Neural cell (in vitro differentiated cells): ENCODE data around the gene PRKG1. TPM values are rescaled to one million over a fixed set of nuclear protein-coding genes. Genes with fewer than 3 reads are reported as not detected.
A peak's percentile ranks its signal among the peaks of the same experiment; 100 is the strongest.

Experiments
- H2AFZ ChIP-seq: fragments of 200-600, 300-800 bp; sonication (generic), shearing (Covaris generic); 2 replicates; pipeline ENCODE4 v1.6.0; 2014; ENCODE audit warnings: low read depth, mild to moderate bottlenecking, antibody characterized with exemption, low read length, moderate library complexity
- H3F3A ChIP-seq: fragments of 200-600 bp; shearing (Covaris generic); 2 replicates; pipeline ENCODE4 v1.6.1; 2016; ENCODE audit warnings: mild to moderate bottlenecking, moderate library complexity, mixed read lengths, antibody characterized with exemption, low read length; ENCODE audit not compliant: insufficient read depth, poor library complexity, severe bottlenecking
- H3K27ac ChIP-seq: fragments of 200-600, 300-800 bp; sonication (generic), shearing (Covaris generic); 2 replicates; pipeline ENCODE4 v1.5.1; 2014; ENCODE audit warnings: mild to moderate bottlenecking, low read length, moderate library complexity
- H3K27me3 ChIP-seq: fragments of 300-800, 200-600 bp; sonication (generic), shearing (Covaris generic); 2 replicates; pipeline ENCODE4 v1.6.0; 2014; ENCODE audit warnings: mild to moderate bottlenecking, low read depth, low read length, moderate library complexity; ENCODE audit not compliant: insufficient read depth
- H3K36me3 ChIP-seq: fragments of 300-800, 200-600 bp; sonication (generic), shearing (Covaris generic); 2 replicates; pipeline ENCODE4 v1.5.1; 2014; ENCODE audit warnings: mild to moderate bottlenecking, antibody characterized with exemption, low read length, moderate library complexity; ENCODE audit not compliant: insufficient read depth
- H3K4me2 ChIP-seq: fragments of 300-800, 200-600 bp; sonication (generic), shearing (Covaris generic); 2 replicates; pipeline ENCODE4 v1.6.0; 2014; ENCODE audit warnings: mild to moderate bottlenecking, low read length
- H3K4me3 ChIP-seq: fragments of 300-800, 200-600 bp; sonication (generic), shearing (Covaris generic); 2 replicates; pipeline ENCODE4 v1.5.1; 2014; ENCODE audit warnings: mild to moderate bottlenecking, low read length, moderate library complexity
- H3K79me2 ChIP-seq: fragments of 200-600 bp; shearing (Covaris generic); replicated peaks from 2 replicates; pipeline ENCODE4 v1.6.0; 2014; ENCODE audit warnings: mild to moderate bottlenecking, low read length, moderate library complexity; ENCODE audit not compliant: insufficient read depth
- H3K9ac ChIP-seq: fragments of 300-800, 200-600 bp; sonication (generic), shearing (Covaris generic); 2 replicates; pipeline ENCODE4 v1.6.1; 2016; ENCODE audit warnings: mild to moderate bottlenecking, low read length, mixed read lengths
- H3K9me2 ChIP-seq: fragments of 200-600 bp; shearing (Covaris generic); 2 replicates; pipeline ENCODE4 v1.6.1; 2016; ENCODE audit warnings: mild to moderate bottlenecking, low read length, mixed read lengths; ENCODE audit not compliant: insufficient read depth
- H3K9me3 ChIP-seq: fragments of 200-600, 300-800 bp; sonication (generic), shearing (Covaris generic); 2 replicates; pipeline ENCODE4 v1.6.1; 2016; ENCODE audit warnings: mild to moderate bottlenecking, mixed run types, low read length, moderate library complexity, mixed read lengths
- H4K20me1 ChIP-seq: fragments of 200-600 bp; shearing (Covaris generic); 2 replicates; pipeline ENCODE4 v1.6.1; 2016; ENCODE audit warnings: mild to moderate bottlenecking, mixed run types; ENCODE audit not compliant: insufficient read depth
- EP300 ChIP-seq: fragments of 450-650 bp; conservative IDR thresholded peaks from 2 replicates; pipeline ENCODE4 v1.6.1; 2014; ENCODE audit warnings: antibody characterized with exemption, mild to moderate bottlenecking, moderate library complexity; ENCODE audit not compliant: poor library complexity, severe bottlenecking
- EZH2 ChIP-seq: fragments of 200-600, 300-800 bp; shearing (Covaris generic), sonication (generic); IDR thresholded peaks from 2 replicates; pipeline ENCODE4 v1.6.1; 2014; ENCODE audit warnings: antibody characterized with exemption, low read length, borderline replicate concordance, mild to moderate bottlenecking; ENCODE audit not compliant: insufficient read depth, poor library complexity, severe bottlenecking
- MXI1 ChIP-seq: fragments of 450-650 bp; conservative IDR thresholded peaks from 2 replicates; pipeline ENCODE4 v1.6.1; 2014; ENCODE audit warnings: antibody characterized with exemption, mild to moderate bottlenecking; ENCODE audit not compliant: poor library complexity, severe bottlenecking
- POLR2AphosphoS5 ChIP-seq: IDR thresholded peaks from 2 replicates; pipeline ENCODE4 v1.6.1; 2012
- TAF1 ChIP-seq: IDR thresholded peaks from 2 replicates; pipeline ENCODE4 v1.6.1; 2012; ENCODE audit warnings: low read depth
- polyA plus RNA-seq: library from polyadenylated mRNA; depleted of rRNA; stranded (reverse); fragments of >200 nt; gene quantifications from 2 replicates; pipeline ENCODE4 v1.2.3, GENCODE V29; 2014
- TF ChIP-seq, protein P1 (sequence below): fragments of 450-650 bp; IDR thresholded peaks from 2 replicates; pipeline ENCODE4 v1.5.1; 2014; ENCODE audit warnings: antibody characterized with exemption, mild to moderate bottlenecking, moderate library complexity; ENCODE audit not compliant: poor library complexity, severe bottlenecking
- TF ChIP-seq, protein P2 (sequence below): IDR thresholded peaks from 2 replicates; pipeline ENCODE4 v1.6.1; 2012; ENCODE audit warnings: borderline replicate concordance

PRKG1 gene
- polyA plus RNA-seq, 1 donor from 2014 or later = 2.2 TPM

DNA sequence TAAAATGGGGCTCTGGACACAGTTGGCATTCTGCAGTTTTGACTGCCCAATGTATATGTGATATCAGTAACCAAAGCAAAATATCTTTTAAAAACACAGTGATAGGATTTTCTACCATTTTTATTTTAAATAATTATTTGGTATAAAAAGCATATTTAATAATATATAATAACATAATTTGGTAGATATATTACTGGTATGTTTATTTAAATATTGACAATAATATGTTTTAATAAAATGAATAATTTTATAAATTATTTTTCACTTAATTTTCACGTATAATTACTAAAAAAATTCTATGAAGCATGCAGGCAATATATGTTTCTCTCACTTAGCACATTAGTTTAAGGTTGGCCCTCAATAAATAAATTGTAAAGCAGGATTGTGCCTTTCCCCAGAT is 269.1 kb downstream of the PRKG1 start:
- Histone ChIP-seq H3K4me3 (no peak overlapping the region), H3K79me2 (no peaks in the 10 kb centered on the region), H3K36me3 (no peaks in the 10 kb centered on the region), H3K9me2 (no peaks in the 10 kb centered on the region), H3F3A (no peaks in the 10 kb centered on the region), H4K20me1 (no peaks in the 10 kb centered on the region), H3K27ac (no peak overlapping the region), H3K9ac (no peak overlapping the region), H3K27me3 (no peaks in the 10 kb centered on the region), H2AFZ (no peak overlapping the region), H3K9me3 (no peaks in the 10 kb centered on the region), H3K4me2 (no peak overlapping the region)
- TF ChIP-seq MXI1 (no peak), TAF1 (no peak)

DNA sequence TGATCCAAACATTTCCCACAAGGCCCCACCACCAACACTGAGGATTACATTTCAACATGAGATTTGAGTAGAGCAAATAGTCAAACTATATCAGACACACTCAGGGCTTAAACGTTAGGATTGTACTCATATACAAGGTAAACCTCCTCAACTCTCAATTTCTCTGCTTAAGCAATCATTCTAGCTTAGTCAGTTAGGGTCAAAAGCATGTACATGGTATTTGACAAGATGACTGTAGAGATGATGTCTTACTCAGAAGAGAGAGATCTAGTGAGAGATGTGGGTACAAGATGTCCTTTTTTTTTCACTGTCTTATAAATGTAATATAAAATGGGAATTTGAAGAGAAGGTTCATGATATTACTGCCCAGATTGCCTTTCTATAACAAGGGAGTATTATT is 270.1 kb downstream of the PRKG1 start:
- no peaks in the 10 kb centered on the region for H3K27me3 ChIP-seq
- no peak overlapping the region for H3K27ac ChIP-seq
- H3K9ac ChIP-seq = no peak overlapping the region
- TF ChIP-seq EP300 (no peak), MXI1 (no peak)
- TF ChIP-seq, protein P1, sequence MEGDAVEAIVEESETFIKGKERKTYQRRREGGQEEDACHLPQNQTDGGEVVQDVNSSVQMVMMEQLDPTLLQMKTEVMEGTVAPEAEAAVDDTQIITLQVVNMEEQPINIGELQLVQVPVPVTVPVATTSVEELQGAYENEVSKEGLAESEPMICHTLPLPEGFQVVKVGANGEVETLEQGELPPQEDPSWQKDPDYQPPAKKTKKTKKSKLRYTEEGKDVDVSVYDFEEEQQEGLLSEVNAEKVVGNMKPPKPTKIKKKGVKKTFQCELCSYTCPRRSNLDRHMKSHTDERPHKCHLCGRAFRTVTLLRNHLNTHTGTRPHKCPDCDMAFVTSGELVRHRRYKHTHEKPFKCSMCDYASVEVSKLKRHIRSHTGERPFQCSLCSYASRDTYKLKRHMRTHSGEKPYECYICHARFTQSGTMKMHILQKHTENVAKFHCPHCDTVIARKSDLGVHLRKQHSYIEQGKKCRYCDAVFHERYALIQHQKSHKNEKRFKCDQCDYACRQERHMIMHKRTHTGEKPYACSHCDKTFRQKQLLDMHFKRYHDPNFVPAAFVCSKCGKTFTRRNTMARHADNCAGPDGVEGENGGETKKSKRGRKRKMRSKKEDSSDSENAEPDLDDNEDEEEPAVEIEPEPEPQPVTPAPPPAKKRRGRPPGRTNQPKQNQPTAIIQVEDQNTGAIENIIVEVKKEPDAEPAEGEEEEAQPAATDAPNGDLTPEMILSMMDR = no peak
- H3K9me3 ChIP-seq = no peaks in the 10 kb centered on the region
- no peak overlapping the region for H3K4me2 ChIP-seq
- H3K36me3 ChIP-seq = no peaks in the 10 kb centered on the region
- no peaks in the 10 kb centered on the region for H3K79me2 ChIP-seq
- no peak overlapping the region for H2AFZ ChIP-seq
- H4K20me1 ChIP-seq = no peaks in the 10 kb centered on the region
- H3F3A ChIP-seq = no peaks in the 10 kb centered on the region
- no peaks in the 10 kb centered on the region for H3K9me2 ChIP-seq
- H3K4me3 ChIP-seq = no peak overlapping the region

DNA sequence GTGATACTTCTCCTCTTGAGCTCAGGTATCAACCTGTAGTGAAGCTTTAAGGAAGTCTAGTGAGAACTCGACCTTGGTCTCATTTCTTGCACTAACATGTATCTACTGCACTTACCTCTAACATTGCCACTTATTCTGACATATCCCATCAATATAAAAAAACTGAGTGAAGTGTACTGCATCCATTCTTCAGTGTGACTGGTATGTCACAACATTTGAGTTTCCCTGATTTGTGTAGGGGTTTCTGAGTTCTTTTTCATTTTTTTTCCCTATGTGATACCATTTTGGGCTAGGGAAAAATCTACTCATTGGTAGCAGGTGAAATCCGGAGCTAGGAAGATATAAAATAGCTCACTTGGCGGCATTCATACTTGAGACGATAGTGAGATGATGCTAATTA is 274.3 kb downstream of the PRKG1 start:
- H3F3A ChIP-seq = no peaks in the 10 kb centered on the region
- H3K9me2 ChIP-seq = no peaks in the 10 kb centered on the region
- no peak overlapping the region for H3K4me3 ChIP-seq
- H3K27ac ChIP-seq = no peak overlapping the region
- no peaks in the 10 kb centered on the region for H4K20me1 ChIP-seq
- H3K9me3 ChIP-seq = no peaks in the 10 kb centered on the region
- H3K36me3 ChIP-seq = no peaks in the 10 kb centered on the region
- no peak overlapping the region for H2AFZ ChIP-seq
- TF ChIP-seq POLR2AphosphoS5 = peak; percentile 68
- peak; percentile 77 for TF ChIP-seq EP300
- TF ChIP-seq, protein P2, sequence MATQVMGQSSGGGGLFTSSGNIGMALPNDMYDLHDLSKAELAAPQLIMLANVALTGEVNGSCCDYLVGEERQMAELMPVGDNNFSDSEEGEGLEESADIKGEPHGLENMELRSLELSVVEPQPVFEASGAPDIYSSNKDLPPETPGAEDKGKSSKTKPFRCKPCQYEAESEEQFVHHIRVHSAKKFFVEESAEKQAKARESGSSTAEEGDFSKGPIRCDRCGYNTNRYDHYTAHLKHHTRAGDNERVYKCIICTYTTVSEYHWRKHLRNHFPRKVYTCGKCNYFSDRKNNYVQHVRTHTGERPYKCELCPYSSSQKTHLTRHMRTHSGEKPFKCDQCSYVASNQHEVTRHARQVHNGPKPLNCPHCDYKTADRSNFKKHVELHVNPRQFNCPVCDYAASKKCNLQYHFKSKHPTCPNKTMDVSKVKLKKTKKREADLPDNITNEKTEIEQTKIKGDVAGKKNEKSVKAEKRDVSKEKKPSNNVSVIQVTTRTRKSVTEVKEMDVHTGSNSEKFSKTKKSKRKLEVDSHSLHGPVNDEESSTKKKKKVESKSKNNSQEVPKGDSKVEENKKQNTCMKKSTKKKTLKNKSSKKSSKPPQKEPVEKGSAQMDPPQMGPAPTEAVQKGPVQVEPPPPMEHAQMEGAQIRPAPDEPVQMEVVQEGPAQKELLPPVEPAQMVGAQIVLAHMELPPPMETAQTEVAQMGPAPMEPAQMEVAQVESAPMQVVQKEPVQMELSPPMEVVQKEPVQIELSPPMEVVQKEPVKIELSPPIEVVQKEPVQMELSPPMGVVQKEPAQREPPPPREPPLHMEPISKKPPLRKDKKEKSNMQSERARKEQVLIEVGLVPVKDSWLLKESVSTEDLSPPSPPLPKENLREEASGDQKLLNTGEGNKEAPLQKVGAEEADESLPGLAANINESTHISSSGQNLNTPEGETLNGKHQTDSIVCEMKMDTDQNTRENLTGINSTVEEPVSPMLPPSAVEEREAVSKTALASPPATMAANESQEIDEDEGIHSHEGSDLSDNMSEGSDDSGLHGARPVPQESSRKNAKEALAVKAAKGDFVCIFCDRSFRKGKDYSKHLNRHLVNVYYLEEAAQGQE = peak; percentile 29
- TF ChIP-seq MXI1 = no peak
- no peak for TF ChIP-seq TAF1
- TF ChIP-seq EZH2 = no peak
- H3K9ac ChIP-seq = no peak overlapping the region
- no peaks in the 10 kb centered on the region for H3K27me3 ChIP-seq
- H3K4me2 ChIP-seq = no peak overlapping the region
- no peaks in the 10 kb centered on the region for H3K79me2 ChIP-seq
